ENCODE measurements around the gene IL24. TPM values are rescaled to one million over a fixed set of nuclear protein-coding genes. Genes with fewer than 3 reads are reported as not detected.

IL24 gene
- total RNA-seq, 6 donors from 2014 or later, result 0.24 TPM; not detected in 5

DNA sequence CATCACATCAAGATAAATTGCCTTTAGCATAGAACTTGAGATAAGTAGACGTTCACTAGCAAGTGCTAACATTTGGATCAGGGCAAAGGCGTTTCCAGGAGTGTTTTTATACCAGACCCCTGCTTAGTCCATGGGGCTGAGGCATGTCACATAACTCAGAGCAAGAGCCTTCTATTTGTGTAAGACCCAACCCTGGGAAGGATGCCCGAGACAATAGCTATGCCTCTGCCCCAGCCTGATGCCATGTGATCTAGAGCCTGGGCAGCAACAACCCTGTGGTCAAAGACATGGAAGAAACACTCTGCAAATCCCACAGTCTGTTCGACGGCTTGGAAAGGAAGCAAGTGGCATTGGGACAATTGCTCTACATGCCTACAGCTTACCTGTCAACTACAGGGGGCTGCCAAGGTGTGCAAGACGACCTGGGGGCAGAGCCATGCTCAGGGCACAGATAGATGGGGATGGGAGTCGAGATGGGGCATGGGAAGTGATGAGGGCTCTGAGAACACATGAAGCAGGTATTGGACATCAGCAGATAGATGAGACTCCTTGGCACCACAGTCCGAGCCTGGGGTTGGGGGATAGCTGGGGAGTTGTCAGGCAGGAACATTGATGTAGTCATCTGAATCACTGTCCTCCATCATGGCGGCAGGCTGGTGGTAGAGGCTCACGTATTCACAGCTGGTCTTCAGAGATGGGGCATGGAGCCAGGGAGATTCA, 7.3 kb downstream of the IL24 start:
- WGBS, 2 donors, result 91 to 93% methylated on average over 10 of the region's 10 CpGs
- TF ChIP-seq POLR2AphosphoS5 (IDR thresholded peaks at IDR 0.05), result no peak
- no peak for TF ChIP-seq EP300 (IDR thresholded peaks at IDR 0.05)
- TF ChIP-seq, protein P1, sequence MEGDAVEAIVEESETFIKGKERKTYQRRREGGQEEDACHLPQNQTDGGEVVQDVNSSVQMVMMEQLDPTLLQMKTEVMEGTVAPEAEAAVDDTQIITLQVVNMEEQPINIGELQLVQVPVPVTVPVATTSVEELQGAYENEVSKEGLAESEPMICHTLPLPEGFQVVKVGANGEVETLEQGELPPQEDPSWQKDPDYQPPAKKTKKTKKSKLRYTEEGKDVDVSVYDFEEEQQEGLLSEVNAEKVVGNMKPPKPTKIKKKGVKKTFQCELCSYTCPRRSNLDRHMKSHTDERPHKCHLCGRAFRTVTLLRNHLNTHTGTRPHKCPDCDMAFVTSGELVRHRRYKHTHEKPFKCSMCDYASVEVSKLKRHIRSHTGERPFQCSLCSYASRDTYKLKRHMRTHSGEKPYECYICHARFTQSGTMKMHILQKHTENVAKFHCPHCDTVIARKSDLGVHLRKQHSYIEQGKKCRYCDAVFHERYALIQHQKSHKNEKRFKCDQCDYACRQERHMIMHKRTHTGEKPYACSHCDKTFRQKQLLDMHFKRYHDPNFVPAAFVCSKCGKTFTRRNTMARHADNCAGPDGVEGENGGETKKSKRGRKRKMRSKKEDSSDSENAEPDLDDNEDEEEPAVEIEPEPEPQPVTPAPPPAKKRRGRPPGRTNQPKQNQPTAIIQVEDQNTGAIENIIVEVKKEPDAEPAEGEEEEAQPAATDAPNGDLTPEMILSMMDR (IDR thresholded peaks at IDR 0.05), result no peak
- no peak for TF ChIP-seq POLR2A (IDR thresholded peaks at IDR 0.05)
- peaks cover 0 to 5% (median 0%) of the 10 kb centered on the region in 4 donors for H3K27me3 ChIP-seq
- DNase-seq (no peak), ATAC-seq (ENCODE audit: low FRiP score in 2 of 2) (no peak)
- H3K4me1 ChIP-seq, result peaks cover 8 to 11% (median 10%) of the 10 kb centered on the region in 4 donors
- H3K9me3 ChIP-seq, result no peaks in the 10 kb centered on the region
- H3K36me3 ChIP-seq, result no peaks in the 10 kb centered on the region
- H3K27ac ChIP-seq, result no peak overlapping the region
- H3K4me3 ChIP-seq, result no peak overlapping the region

GRCh38 chr1:206905295-206906164, 8.3 kb downstream of the IL24 start:
- ATAC-seq (ENCODE audit: low FRiP score in 2 of 2) (no peak), DNase-seq (no peak)
- Histone ChIP-seq H3K27me3 (peaks cover 0 to 8% (median 0%) of the 10 kb centered on the region in 4 donors), H3K9me3 (no peaks in the 10 kb centered on the region), H3K36me3 (no peaks in the 10 kb centered on the region), H3K27ac (no peak overlapping the region), H3K4me3 (no peak overlapping the region), H3K4me1 (peaks cover 15 to 21% (median 18%) of the 10 kb centered on the region in 4 donors)
- 70 to 72% methylated on average over 4 of the region's 4 CpGs for WGBS, 2 donors
- no peak for TF ChIP-seq POLR2A (IDR thresholded peaks at IDR 0.05)
- TF ChIP-seq, protein P1 (IDR thresholded peaks at IDR 0.05), result no peak
- TF ChIP-seq EP300 (IDR thresholded peaks at IDR 0.05), result no peak
- TF ChIP-seq POLR2AphosphoS5 (IDR thresholded peaks at IDR 0.05), result no peak

DNA sequence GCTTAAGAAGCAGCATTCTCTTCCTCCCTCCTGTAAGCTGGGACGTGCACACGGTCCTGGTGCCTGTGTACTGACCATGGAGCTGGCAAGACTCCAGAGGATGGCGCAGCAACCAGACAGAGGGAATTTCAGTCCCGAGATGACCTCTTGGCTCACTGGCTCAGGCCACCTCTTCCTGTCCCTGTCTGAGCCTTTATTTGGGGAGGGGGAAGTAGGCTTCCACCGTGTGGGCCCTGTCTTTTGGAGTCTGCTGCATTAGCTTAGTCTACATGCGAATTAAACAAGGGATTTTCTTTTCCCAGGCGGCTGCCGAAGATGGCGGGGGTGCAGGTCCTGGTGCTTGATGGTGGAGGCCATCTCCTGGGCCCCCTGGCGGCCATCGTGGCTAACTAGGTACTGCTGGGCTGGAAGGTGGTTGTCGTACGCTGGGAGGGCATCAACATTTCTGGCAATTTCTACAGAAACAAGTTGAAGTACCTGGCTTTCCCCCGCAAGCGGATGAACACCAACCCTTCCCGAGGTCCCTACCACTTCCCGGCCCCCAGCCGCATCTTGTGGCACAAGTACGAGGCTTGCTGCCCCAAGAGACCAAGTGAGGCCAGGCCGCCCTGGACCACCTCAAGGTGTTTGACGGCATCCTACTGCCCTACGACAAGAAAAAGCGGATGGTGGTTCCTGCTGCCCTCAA, 10.2 kb downstream of the IL24 start:
- TF ChIP-seq, protein P1 (IDR thresholded peaks at IDR 0.05), result peak in 1 of 6 experiments; percentile 20
- no peak for TF ChIP-seq EP300 (IDR thresholded peaks at IDR 0.05)
- DNase-seq (peak in 1 of 2 donors; percentile 46), ATAC-seq (ENCODE audit: low FRiP score in 2 of 2) (no peak)
- Histone ChIP-seq H3K27ac (no peak overlapping the region), H3K36me3 (no peaks in the 10 kb centered on the region), H3K27me3 (peaks cover 0 to 8% (median 0%) of the 10 kb centered on the region in 4 donors), H3K9me3 (no peaks in the 10 kb centered on the region), H3K4me3 (no peak overlapping the region), H3K4me1 (peaks cover 19 to 22% (median 19%) of the 10 kb centered on the region in 4 donors)
- WGBS, 2 donors, result 85 to 93% methylated on average over 12 to 23 of the region's 23 CpGs

DNA sequence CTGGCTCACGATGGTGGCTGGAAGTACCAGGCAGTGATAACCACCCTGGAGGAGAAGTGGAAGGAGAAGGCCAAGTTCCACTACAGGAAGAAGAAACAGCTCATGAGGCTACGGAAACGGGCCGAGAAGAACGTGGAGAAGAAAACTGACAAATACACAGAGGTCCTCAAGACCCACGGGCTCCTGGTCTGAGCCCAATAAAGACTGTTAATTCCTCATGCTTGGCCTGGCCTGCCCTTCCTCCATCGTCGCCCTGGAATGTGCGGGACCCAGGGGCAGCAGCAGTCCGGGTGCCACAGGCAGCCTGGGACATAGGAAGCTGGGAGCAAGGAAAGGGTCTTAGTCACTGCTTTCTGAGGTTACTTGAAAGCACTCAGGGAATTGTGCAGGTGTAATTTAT, 10.8 kb downstream of the IL24 start:
- Histone ChIP-seq H3K4me3 (no peak overlapping the region), H3K27me3 (peaks cover 0 to 8% (median 0%) of the 10 kb centered on the region in 4 donors), H3K27ac (no peak overlapping the region), H3K9me3 (no peaks in the 10 kb centered on the region), H3K4me1 (peaks cover 19 to 22% (median 19%) of the 10 kb centered on the region in 4 donors), H3K36me3 (no peaks in the 10 kb centered on the region)
- no peak for TF ChIP-seq POLR2AphosphoS5 (IDR thresholded peaks at IDR 0.05)
- no peak for TF ChIP-seq EP300 (IDR thresholded peaks at IDR 0.05)
- TF ChIP-seq, protein P1 (IDR thresholded peaks at IDR 0.05), result no peak
- no peak for TF ChIP-seq POLR2A (IDR thresholded peaks at IDR 0.05)
- WGBS, 2 donors, result 93 to 95% methylated on average over 10 of the region's 10 CpGs
- DNase-seq, result no peak
- no peak for ATAC-seq (ENCODE audit: low FRiP score in 2 of 2)

Data from upper lobe of left lung (tissue), 6 donors.